Neural cell (in vitro differentiated cells): ENCODE results near the gene KDM4C. TPM values are rescaled to one million over a fixed set of nuclear protein-coding genes. Genes with fewer than 3 reads are reported as not detected.

ENCODE experiments used
- H2AFZ ChIP-seq: fragments of 200-600, 300-800 bp; sonication (generic), shearing (Covaris generic); 2 replicates; pipeline ENCODE4 v1.6.0; 2014; ENCODE audit warnings: low read depth, mild to moderate bottlenecking, antibody characterized with exemption, low read length, moderate library complexity
- H3F3A ChIP-seq: fragments of 200-600 bp; shearing (Covaris generic); 2 replicates; pipeline ENCODE4 v1.6.1; 2016; ENCODE audit warnings: mild to moderate bottlenecking, moderate library complexity, mixed read lengths, antibody characterized with exemption, low read length; ENCODE audit not compliant: insufficient read depth, poor library complexity, severe bottlenecking
- H3K27ac ChIP-seq: fragments of 200-600, 300-800 bp; sonication (generic), shearing (Covaris generic); 2 replicates; pipeline ENCODE4 v1.5.1; 2014; ENCODE audit warnings: mild to moderate bottlenecking, low read length, moderate library complexity
- H3K27me3 ChIP-seq: fragments of 300-800, 200-600 bp; sonication (generic), shearing (Covaris generic); 2 replicates; pipeline ENCODE4 v1.6.0; 2014; ENCODE audit warnings: mild to moderate bottlenecking, low read depth, low read length, moderate library complexity; ENCODE audit not compliant: insufficient read depth
- H3K36me3 ChIP-seq: fragments of 300-800, 200-600 bp; sonication (generic), shearing (Covaris generic); 2 replicates; pipeline ENCODE4 v1.5.1; 2014; ENCODE audit warnings: mild to moderate bottlenecking, antibody characterized with exemption, low read length, moderate library complexity; ENCODE audit not compliant: insufficient read depth
- H3K4me2 ChIP-seq: fragments of 300-800, 200-600 bp; sonication (generic), shearing (Covaris generic); 2 replicates; pipeline ENCODE4 v1.6.0; 2014; ENCODE audit warnings: mild to moderate bottlenecking, low read length
- H3K4me3 ChIP-seq: fragments of 300-800, 200-600 bp; sonication (generic), shearing (Covaris generic); 2 replicates; pipeline ENCODE4 v1.5.1; 2014; ENCODE audit warnings: mild to moderate bottlenecking, low read length, moderate library complexity
- H3K79me2 ChIP-seq: fragments of 200-600 bp; shearing (Covaris generic); replicated peaks from 2 replicates; pipeline ENCODE4 v1.6.0; 2014; ENCODE audit warnings: mild to moderate bottlenecking, low read length, moderate library complexity; ENCODE audit not compliant: insufficient read depth
- H3K9ac ChIP-seq: fragments of 300-800, 200-600 bp; sonication (generic), shearing (Covaris generic); 2 replicates; pipeline ENCODE4 v1.6.1; 2016; ENCODE audit warnings: mild to moderate bottlenecking, low read length, mixed read lengths
- H3K9me2 ChIP-seq: fragments of 200-600 bp; shearing (Covaris generic); 2 replicates; pipeline ENCODE4 v1.6.1; 2016; ENCODE audit warnings: mild to moderate bottlenecking, low read length, mixed read lengths; ENCODE audit not compliant: insufficient read depth
- H3K9me3 ChIP-seq: fragments of 200-600, 300-800 bp; sonication (generic), shearing (Covaris generic); 2 replicates; pipeline ENCODE4 v1.6.1; 2016; ENCODE audit warnings: mild to moderate bottlenecking, mixed run types, low read length, moderate library complexity, mixed read lengths
- H4K20me1 ChIP-seq: fragments of 200-600 bp; shearing (Covaris generic); 2 replicates; pipeline ENCODE4 v1.6.1; 2016; ENCODE audit warnings: mild to moderate bottlenecking, mixed run types; ENCODE audit not compliant: insufficient read depth
- CTCF ChIP-seq: fragments of 450-650 bp; IDR thresholded peaks from 2 replicates; pipeline ENCODE4 v1.5.1; 2014; ENCODE audit warnings: antibody characterized with exemption, mild to moderate bottlenecking, moderate library complexity; ENCODE audit not compliant: poor library complexity, severe bottlenecking
- EP300 ChIP-seq: fragments of 450-650 bp; conservative IDR thresholded peaks from 2 replicates; pipeline ENCODE4 v1.6.1; 2014; ENCODE audit warnings: antibody characterized with exemption, mild to moderate bottlenecking, moderate library complexity; ENCODE audit not compliant: poor library complexity, severe bottlenecking
- EZH2 ChIP-seq: fragments of 200-600, 300-800 bp; shearing (Covaris generic), sonication (generic); IDR thresholded peaks from 2 replicates; pipeline ENCODE4 v1.6.1; 2014; ENCODE audit warnings: antibody characterized with exemption, low read length, borderline replicate concordance, mild to moderate bottlenecking; ENCODE audit not compliant: insufficient read depth, poor library complexity, severe bottlenecking
- MXI1 ChIP-seq: fragments of 450-650 bp; conservative IDR thresholded peaks from 2 replicates; pipeline ENCODE4 v1.6.1; 2014; ENCODE audit warnings: antibody characterized with exemption, mild to moderate bottlenecking; ENCODE audit not compliant: poor library complexity, severe bottlenecking
- POLR2AphosphoS5 ChIP-seq: IDR thresholded peaks from 2 replicates; pipeline ENCODE4 v1.6.1; 2012
- RAD21 ChIP-seq: fragments of 450-650 bp; conservative IDR thresholded peaks from 2 replicates; pipeline ENCODE4 v1.6.1; 2014; ENCODE audit warnings: antibody characterized with exemption, mild to moderate bottlenecking, moderate library complexity
- REST ChIP-seq: IDR thresholded peaks from 2 replicates; pipeline ENCODE4 v1.6.1; 2012; ENCODE audit warnings: borderline replicate concordance
- SMC3 ChIP-seq: fragments of 450-650 bp; conservative IDR thresholded peaks from 2 replicates; pipeline ENCODE4 v1.6.1; 2014; ENCODE audit warnings: antibody characterized with exemption, mild to moderate bottlenecking, moderate library complexity; ENCODE audit not compliant: poor library complexity
- TAF1 ChIP-seq: IDR thresholded peaks from 2 replicates; pipeline ENCODE4 v1.6.1; 2012; ENCODE audit warnings: low read depth
- polyA plus RNA-seq: library from polyadenylated mRNA; depleted of rRNA; stranded (reverse); fragments of >200 nt; gene quantifications from 2 replicates; pipeline ENCODE4 v1.2.3, GENCODE V29; 2014

The KDM4C gene
- polyA plus RNA-seq, 1 donor from 2014 or later: 21.1 TPM

GRCh38 chr9:6819112-6819511 lies 61.3 kb downstream of the KDM4C start:
- TF ChIP-seq MXI1 (no peak), TAF1 (no peak), POLR2AphosphoS5 (no peak), REST (no peak), SMC3 (no peak), CTCF (no peak), EZH2 (no peak), RAD21 (no peak), EP300 (no peak)
- H3K9me3 ChIP-seq: no peaks in the 10 kb centered on the region
- H3K9me2 ChIP-seq: no peaks in the 10 kb centered on the region
- no peak overlapping the region for H3K4me2 ChIP-seq
- H3K36me3 ChIP-seq: no peaks in the 10 kb centered on the region
- no peaks in the 10 kb centered on the region for H3F3A ChIP-seq
- no peaks in the 10 kb centered on the region for H3K27me3 ChIP-seq
- H2AFZ ChIP-seq: no peak overlapping the region
- no peaks in the 10 kb centered on the region for H4K20me1 ChIP-seq
- no peak overlapping the region for H3K27ac ChIP-seq
- no peak overlapping the region for H3K4me3 ChIP-seq
- H3K79me2 ChIP-seq: no peaks in the 10 kb centered on the region
- no peak overlapping the region for H3K9ac ChIP-seq

- no peaks in the 10 kb centered on the region for H3F3A ChIP-seq
- H3K9me3 ChIP-seq: no peaks in the 10 kb centered on the region
- H3K4me2 ChIP-seq: no peak overlapping the region
- no peaks in the 10 kb centered on the region for H3K79me2 ChIP-seq
- no peaks in the 10 kb centered on the region for H3K36me3 ChIP-seq
- no peak overlapping the region for H3K9ac ChIP-seq
- H3K27me3 ChIP-seq: no peaks in the 10 kb centered on the region
- H3K4me3 ChIP-seq: no peak overlapping the region
- no peaks in the 10 kb centered on the region for H4K20me1 ChIP-seq
- H3K9me2 ChIP-seq: no peaks in the 10 kb centered on the region
- no peak overlapping the region for H3K27ac ChIP-seq
- TF ChIP-seq REST (no peak), TAF1 (no peak)
- H2AFZ ChIP-seq: no peak overlapping the region
These were observed 61.8 kb downstream of the KDM4C start for GRCh38 chr9:6819529-6819928.
